ENCODE measurements around the gene LRRC4C.

DNA sequence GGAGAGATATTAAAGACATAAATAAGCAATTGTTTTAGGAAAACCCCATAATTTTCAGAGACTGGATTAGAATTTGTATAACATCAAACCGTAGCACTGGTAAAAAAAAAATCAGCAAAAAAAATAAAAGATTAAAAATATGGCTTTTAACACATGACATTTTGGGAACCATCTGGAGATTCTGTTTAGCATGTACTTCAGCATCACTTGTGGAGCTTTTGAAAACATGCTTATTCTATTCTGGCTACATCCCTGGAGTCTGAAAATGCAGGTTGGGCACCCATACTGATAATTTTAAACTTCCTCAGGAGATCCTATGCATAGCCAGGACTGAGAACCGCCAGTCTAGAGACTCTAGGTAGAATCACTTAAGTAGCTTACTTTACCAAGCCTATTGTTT lies 1190.9 kb downstream of the LRRC4C start:
- TF ChIP-seq, protein P1, sequence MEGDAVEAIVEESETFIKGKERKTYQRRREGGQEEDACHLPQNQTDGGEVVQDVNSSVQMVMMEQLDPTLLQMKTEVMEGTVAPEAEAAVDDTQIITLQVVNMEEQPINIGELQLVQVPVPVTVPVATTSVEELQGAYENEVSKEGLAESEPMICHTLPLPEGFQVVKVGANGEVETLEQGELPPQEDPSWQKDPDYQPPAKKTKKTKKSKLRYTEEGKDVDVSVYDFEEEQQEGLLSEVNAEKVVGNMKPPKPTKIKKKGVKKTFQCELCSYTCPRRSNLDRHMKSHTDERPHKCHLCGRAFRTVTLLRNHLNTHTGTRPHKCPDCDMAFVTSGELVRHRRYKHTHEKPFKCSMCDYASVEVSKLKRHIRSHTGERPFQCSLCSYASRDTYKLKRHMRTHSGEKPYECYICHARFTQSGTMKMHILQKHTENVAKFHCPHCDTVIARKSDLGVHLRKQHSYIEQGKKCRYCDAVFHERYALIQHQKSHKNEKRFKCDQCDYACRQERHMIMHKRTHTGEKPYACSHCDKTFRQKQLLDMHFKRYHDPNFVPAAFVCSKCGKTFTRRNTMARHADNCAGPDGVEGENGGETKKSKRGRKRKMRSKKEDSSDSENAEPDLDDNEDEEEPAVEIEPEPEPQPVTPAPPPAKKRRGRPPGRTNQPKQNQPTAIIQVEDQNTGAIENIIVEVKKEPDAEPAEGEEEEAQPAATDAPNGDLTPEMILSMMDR (IDR thresholded peaks at IDR 0.05) = no peak
- TF ChIP-seq POLR2A (IDR thresholded peaks at IDR 0.05) = no peak
